ENCODE results near the gene NIT1.

GRCh38 chr1:161114556-161114955 is 3.3 kb upstream of the NIT1 start:
- no peak for TF ChIP-seq FOXA1 (IDR thresholded peaks at IDR 0.05)
- TF ChIP-seq SUZ12 (IDR thresholded peaks at IDR 0.05), result no peak
- no peak for TF ChIP-seq BHLHE40 (IDR thresholded peaks at IDR 0.05; ENCODE audit: borderline replicate concordance)
- no peak for TF ChIP-seq FOXM1 (IDR thresholded peaks at IDR 0.05; ENCODE audit: borderline replicate concordance)
- no peak for TF ChIP-seq FOXK2 (IDR thresholded peaks at IDR 0.05)
- TF ChIP-seq TARDBP (IDR thresholded peaks at IDR 0.05), result no peak
- no peak for TF ChIP-seq SP1 (IDR thresholded peaks at IDR 0.05)
